Endothelial cell of umbilical vein (primary cell): ENCODE measurements around the gene NUDT17. TPM values are rescaled to one million over a fixed set of nuclear protein-coding genes. Genes with fewer than 3 reads are reported as not detected.

Experiments
- BruUV-seq: library from RNA; stranded (reverse); fragments of 400-500 nt; replicated peaks from 2 replicates; lab custom pipeline; 2021; lab: Mats Ljungman, UMichigan
- CTCF ChIA-PET: fragments of 300-600, 350-600 bp; sonication (Branson Sonifier 250); formaldehyde crosslinking; loops from one replicate; lab custom pipeline; 2021; ENCODE audit warnings: antibody characterized with exemption, inconsistent platforms; lab: Charles Lee
- POLR2A ChIA-PET: fragments of 300-600, 350-600 bp; sonication (Branson Sonifier 250); formaldehyde crosslinking; loops from one replicate; lab custom pipeline; 2021; ENCODE audit warnings: antibody characterized with exemption, inconsistent platforms; lab: Charles Lee
- DNase-seq: peaks from one replicate; pipeline ENCODE4 v3.0.0-alpha.2; 2011; ENCODE audit warnings: low read depth, low spot score
- FAIRE-seq: peaks from 2 replicates; lab custom pipeline; 2011; peaks lifted over from hg19 to GRCh38; lab: Jason Lieb, UNC
- H2AFZ ChIP-seq: 2 replicates; pipeline ENCODE4 v1.6.0; 2012; ENCODE audit warnings: low read depth, low read length, control low read depth, inconsistent platforms
- H3K27ac ChIP-seq: 2 replicates; pipeline ENCODE4 v1.5.1; 2011; ENCODE audit warnings: low read depth, mild to moderate bottlenecking, control low read depth, low read length, moderate library complexity; ENCODE audit not compliant: insufficient read depth
- H3K27me3 ChIP-seq, 2 experiments: 2 replicates each; pipeline versions ENCODE4 v1.6.0 to v1.6.1; 2011; ENCODE audit warnings: low read length in 2 of 2, mixed read lengths in 1 of 2; ENCODE audit not compliant: control insufficient read depth in 2 of 2, insufficient read depth in 2 of 2
- H3K36me3 ChIP-seq, 2 experiments: 2 replicates in 1 of 2; 3 replicates in 1 of 2; pipeline ENCODE4 v1.5.1; 2011; ENCODE audit warnings: low read length in 2 of 2, mild to moderate bottlenecking in 1 of 2, moderate library complexity in 1 of 2; ENCODE audit not compliant: control insufficient read depth in 2 of 2, insufficient read depth in 2 of 2; ENCODE audit errors: extremely low read depth in 1 of 2
- H3K4me1 ChIP-seq: 3 replicates; pipeline ENCODE4 v1.5.1; 2011; ENCODE audit warnings: mild to moderate bottlenecking, low read length; ENCODE audit not compliant: control insufficient read depth, insufficient read depth; ENCODE audit errors: extremely low read depth
- H3K4me2 ChIP-seq: 2 replicates; pipeline ENCODE4 v1.6.1; 2011; ENCODE audit warnings: low read length, control low read depth, mixed read lengths; ENCODE audit not compliant: insufficient read depth
- H3K4me3 ChIP-seq, 3 experiments: fragments of 200-600 bp in 1 of 3; sonication (generic), shearing (Covaris generic) in 1 of 3; replicated peaks in 1 of 3; 2 replicates each; pipeline ENCODE4 v1.5.1; 2011 to 2016; ENCODE audit warnings: control low read depth in 3 of 3, low read length in 3 of 3, mild to moderate bottlenecking in 2 of 3, inconsistent platforms in 1 of 3, low read depth in 1 of 3, moderate library complexity in 1 of 3; ENCODE audit not compliant: insufficient read depth in 1 of 3
- H3K79me2 ChIP-seq: 2 replicates; pipeline ENCODE4 v1.6.0; 2012; ENCODE audit warnings: low read length, inconsistent platforms; ENCODE audit not compliant: control insufficient read depth, insufficient read depth
- H3K9ac ChIP-seq: replicated peaks from 2 replicates; pipeline ENCODE3; 2011; ENCODE audit warnings: low read length, control low read depth; ENCODE audit not compliant: insufficient read depth; ENCODE audit errors: extremely low read depth
- H3K9me1 ChIP-seq: replicated peaks from 3 replicates; pipeline ENCODE4 v1.6.0; 2011; ENCODE audit warnings: mild to moderate bottlenecking, low read length; ENCODE audit not compliant: control insufficient read depth, insufficient read depth; ENCODE audit errors: extremely low read depth
- H3K9me3 ChIP-seq: replicated peaks from 2 replicates; pipeline ENCODE4 v1.5.1; 2012; ENCODE audit warnings: low read length, inconsistent platforms; ENCODE audit not compliant: control insufficient read depth, insufficient read depth
- H4K20me1 ChIP-seq: replicated peaks from 2 replicates; pipeline ENCODE3; 2011; ENCODE audit warnings: mild to moderate bottlenecking, low read length; ENCODE audit not compliant: control insufficient read depth, insufficient read depth; ENCODE audit errors: extremely low read depth
- CTCF ChIP-seq, 2 donors: IDR thresholded peaks; 1 replicate in 1 of 2; 2 replicates in 1 of 2; pipeline ENCODE4 v1.5.1; 2011; ENCODE audit warnings: low read length in 2 of 2, mild to moderate bottlenecking in 2 of 2, moderate library complexity in 2 of 2, control low read depth in 1 of 2, inconsistent platforms in 1 of 2, low read depth in 1 of 2; ENCODE audit not compliant: insufficient read depth in 1 of 2; ENCODE audit errors: extremely low read depth in 1 of 2
- EZH2 ChIP-seq: IDR thresholded peaks from 2 replicates; pipeline ENCODE4 v1.6.1; 2012; ENCODE audit warnings: borderline replicate concordance, low read depth, mild to moderate bottlenecking, moderate library complexity, low read length, inconsistent platforms; ENCODE audit not compliant: severe bottlenecking
- FOS ChIP-seq: IDR thresholded peaks from 2 replicates; pipeline ENCODE4 v1.6.1; 2011; ENCODE audit warnings: mild to moderate bottlenecking, low read length, moderate library complexity, borderline replicate concordance; ENCODE audit not compliant: insufficient read depth
- JUN ChIP-seq: IDR thresholded peaks from 2 replicates; pipeline ENCODE4 v1.6.1; 2011; ENCODE audit warnings: borderline replicate concordance, low read depth; ENCODE audit not compliant: insufficient read length, insufficient read depth
- MAX ChIP-seq: IDR thresholded peaks from 2 replicates; pipeline ENCODE4 v1.6.1; 2011; ENCODE audit not compliant: insufficient read depth, insufficient read length
- POLR2A ChIP-seq: IDR thresholded peaks from 2 replicates; pipeline ENCODE4 v1.6.1; 2012; ENCODE audit warnings: low read depth, mild to moderate bottlenecking, control low read depth, low read length
- POLR2AphosphoS5 ChIP-seq: IDR thresholded peaks from 2 replicates; pipeline ENCODE4 v1.6.1; 2012; ENCODE audit warnings: low read depth, mild to moderate bottlenecking, control low read depth, low read length, moderate library complexity; ENCODE audit not compliant: insufficient read depth
- dilution Hi-C: fragments of 300-500 bp; cut with MboI; formaldehyde crosslinking; loops from one replicate; pipeline ENCODE4 v1.15.0; 2019; ENCODE audit warnings: low sequenced_read_pairs; ENCODE audit not compliant: extremely low pct_ligation_motif_present
- intact Hi-C: fragments of 100-400 bp; cut with micrococcal nuclease; formaldehyde crosslinking; loops from one replicate; pipeline ENCODE4 v1.10.0; 2022
- polyA plus RNA-seq, 4 experiments: library from polyadenylated mRNA; depleted of rRNA in 3 of 4; stranded (reverse) in 3 of 4; unstranded in 1 of 4; fragments of >200 nt; gene quantifications; 2 replicates each; pipeline versions ENCODE4 v1.2.1 to v1.2.3, GENCODE V29; 2011 to 2012; ENCODE audit warnings: missing spikeins in 1 of 4
- total RNA-seq: library from RNA; stranded (reverse); gene quantifications from 2 replicates; pipeline ENCODE4 v1.2.3, GENCODE V29; 2021

Gene NUDT17
- total and polyA plus RNA-seq, 2 donors (not counting 3 experiments of a cell fraction or from before 2014, with no cell fraction given): 3.6 to 9.0 TPM

GRCh38 chr1:145847827-145848226 lies 2.4 kb downstream of the NUDT17 start:
- CTCF ChIA-PET: interaction anchor here (0.8 to 9.1 kb wide), 9 partner anchors 10 to 160 kb away, joined by 3 to 154 read pairs (median 6); partner anchors contain the start of genes ANKRD35, ITGA10, PIAS3 and POLR3C
- POLR2A ChIA-PET: interaction anchor here (1.1 kb wide), 1 partner anchor 11 kb away, joined by 3 read pairs; the partner anchor contains the start of gene PIAS3

More at GRCh38 chr1:145847827-145848226, 2.4 kb downstream of the NUDT17 start:
- no peak overlapping the region for H3K27ac ChIP-seq
- TF ChIP-seq EZH2 (no peak), FOS (no peak), POLR2AphosphoS5 (no peak), CTCF (IDR thresholded peaks at IDR 0.05; ENCODE audit: extremely low read depth in 1 of 2, insufficient read depth in 1 of 2, low read depth in 1 of 2, low read length in 2 of 2) (no peak), JUN (no peak), MAX (no peak), POLR2A (no peak)
- intact Hi-C loops (no loop called here), dilution Hi-C loops (no loop called here)
- no peak overlapping the region for H2AFZ ChIP-seq
- no peak overlapping the region for H3K4me2 ChIP-seq
- no peaks in the 10 kb centered on the region for H4K20me1 ChIP-seq
- peaks cover 24% of the 10 kb centered on the region for H3K4me1 ChIP-seq
- H3K4me3 ChIP-seq: no peak overlapping the region
- BruUV-seq: no TSS peak
- peaks cover 14 to 26% of the 10 kb centered on the region in 2 experiments for H3K36me3 ChIP-seq
- FAIRE-seq: no peak
- no peaks in the 10 kb centered on the region for H3K9me1 ChIP-seq
- no peak overlapping the region for H3K9ac ChIP-seq
- no peak for DNase-seq
- no peaks in the 10 kb centered on the region for H3K27me3 ChIP-seq
- no peaks in the 10 kb centered on the region for H3K79me2 ChIP-seq
- H3K9me3 ChIP-seq: no peaks in the 10 kb centered on the region
